CD4-positive, alpha-beta T cell treated with Interleukin-15 for 1 hour (primary cell): ENCODE data around the gene LTK.

Experiments used
- DNase-seq: peaks from one replicate; pipeline ENCODE4 v3.0.0-alpha.2; 2020

The LTK gene

DNA sequence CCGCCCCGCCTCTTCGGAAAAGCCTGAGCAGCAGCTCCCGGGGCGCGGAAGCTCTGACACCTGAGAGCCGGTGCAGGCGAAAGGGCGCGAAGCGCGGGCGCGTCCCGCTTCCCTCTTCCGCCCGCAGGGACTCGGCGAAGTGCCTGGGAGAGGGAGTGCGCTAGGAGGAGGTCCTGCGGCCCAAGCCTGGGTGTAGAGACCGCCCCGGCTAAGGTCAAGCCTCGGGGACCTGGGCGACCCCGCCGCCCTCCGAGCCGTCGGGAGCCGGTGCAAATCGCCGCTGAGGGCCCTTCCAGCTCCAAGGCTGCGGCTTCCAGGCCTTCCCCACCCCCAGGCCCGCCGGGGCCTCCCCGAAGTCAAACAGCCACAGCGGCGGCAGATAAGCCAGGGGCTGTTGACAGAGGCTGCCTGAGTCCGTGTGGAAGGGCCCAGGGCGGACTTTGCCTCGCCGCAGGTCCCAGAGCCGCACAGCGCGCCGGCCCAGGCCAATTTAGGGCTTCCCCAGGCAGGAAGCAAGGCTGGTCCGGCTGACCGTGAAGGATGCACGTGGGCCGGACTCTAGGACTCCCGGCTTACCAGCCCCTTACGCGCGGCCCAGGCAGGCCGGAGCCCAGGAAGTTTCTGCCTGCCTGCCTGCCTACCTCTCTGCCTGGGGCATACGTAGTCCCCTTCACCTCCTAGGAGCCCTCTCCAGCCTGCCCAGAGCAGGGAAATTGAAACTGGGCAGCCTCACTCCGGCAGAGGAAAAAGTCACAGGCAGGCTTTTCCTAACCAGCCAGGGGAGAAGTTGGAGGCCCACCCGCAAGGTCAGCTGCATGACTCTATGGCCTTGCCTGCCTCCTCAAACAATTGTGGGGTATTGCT lies 17.7 kb downstream of the LTK start:
- DNase-seq: no peak

DNA sequence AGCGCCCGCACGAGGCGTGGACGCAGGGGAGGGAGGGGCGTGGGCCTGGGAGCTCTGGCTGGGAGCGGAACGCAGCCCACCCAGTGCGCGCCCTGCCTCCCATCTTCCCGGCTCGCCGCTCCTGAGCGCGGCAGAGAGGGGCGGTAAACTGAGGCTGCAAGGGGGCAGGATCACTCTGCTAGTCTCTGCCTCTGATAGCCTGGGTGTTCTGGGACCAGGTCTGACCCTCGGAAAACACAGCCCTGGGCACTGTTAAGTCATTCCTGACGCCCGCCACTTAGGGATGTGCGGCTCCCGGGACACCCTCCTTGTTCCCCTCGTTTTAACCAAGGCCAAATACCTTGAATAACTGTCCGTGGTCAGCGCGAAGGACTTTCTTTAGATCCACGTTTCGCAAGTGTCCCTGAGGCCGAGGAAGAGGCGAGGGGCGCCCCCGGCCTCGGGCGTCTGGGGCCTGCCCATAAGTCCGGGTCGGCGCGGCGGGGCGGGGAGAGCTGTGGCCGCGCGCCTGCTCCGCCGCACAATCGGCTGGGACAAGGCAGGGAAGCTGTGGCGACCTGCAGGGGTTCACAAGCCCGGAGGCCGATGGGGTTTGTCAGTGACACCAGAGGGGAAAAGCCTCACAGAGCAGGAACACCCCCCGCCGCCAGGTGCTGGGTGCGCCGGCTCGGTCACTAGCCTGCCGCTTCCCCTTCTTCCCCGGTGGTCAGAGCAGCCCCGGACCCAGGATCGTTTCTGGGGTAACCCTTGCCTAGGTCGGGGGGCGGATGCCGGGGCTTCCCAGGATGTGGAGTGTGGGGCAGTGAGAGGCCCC lies 18.5 kb downstream of the LTK start:
- peak; percentile 33 for DNase-seq

DNA sequence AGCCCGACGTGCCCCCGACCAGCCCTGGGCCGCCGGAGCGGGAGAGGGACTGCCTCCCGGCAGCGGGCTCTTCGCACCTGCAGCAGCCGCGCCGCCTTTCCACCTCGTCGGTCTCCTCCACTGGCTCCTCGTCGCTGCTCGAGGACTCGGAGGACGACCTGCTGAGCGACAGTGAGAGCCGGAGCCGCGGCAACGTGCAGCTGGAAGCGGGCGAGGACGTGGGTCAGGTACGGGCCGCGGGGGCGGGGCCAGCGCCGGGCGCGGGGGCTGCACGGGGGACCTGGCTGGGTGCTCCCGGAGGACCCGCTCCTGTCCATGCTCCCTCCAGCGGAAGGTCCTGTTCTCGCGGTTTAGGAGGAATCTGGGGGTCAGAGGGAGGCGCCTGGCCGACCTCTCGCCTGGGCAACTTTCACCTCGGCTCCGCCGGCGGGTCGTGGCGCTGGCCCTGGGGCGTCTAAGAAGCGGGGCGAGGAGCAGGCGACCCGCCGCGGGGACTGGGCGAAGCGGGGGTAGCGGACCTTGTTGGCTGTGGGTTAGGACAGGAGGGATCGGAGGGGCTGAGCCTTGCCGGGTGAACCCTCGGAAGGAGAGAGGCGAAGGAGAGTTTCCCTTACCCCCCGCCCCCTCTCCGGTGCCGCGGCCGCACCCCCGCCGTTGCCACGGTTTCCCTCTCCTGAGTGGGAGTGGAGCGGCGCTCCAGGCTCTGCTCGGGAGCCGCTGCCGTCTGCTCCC lies 19.3 kb downstream of the LTK start:
- DNase-seq: peak; percentile 22

DNA sequence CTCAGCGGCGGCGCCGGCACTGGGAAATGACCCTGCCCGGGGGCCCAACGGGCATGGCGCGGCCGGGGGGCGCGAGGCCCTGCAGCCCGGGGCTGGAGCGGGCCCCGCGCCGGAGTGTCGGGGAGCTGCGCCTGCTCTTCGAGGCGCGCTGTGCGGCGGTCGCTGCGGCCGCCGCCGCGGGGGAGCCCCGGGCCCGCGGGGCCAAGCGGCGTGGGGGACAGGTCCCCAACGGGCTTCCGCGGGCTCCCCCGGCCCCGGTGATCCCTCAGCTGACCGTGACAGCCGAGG lies 19.8 kb downstream of the LTK start:
- DNase-seq: no peak

DNA sequence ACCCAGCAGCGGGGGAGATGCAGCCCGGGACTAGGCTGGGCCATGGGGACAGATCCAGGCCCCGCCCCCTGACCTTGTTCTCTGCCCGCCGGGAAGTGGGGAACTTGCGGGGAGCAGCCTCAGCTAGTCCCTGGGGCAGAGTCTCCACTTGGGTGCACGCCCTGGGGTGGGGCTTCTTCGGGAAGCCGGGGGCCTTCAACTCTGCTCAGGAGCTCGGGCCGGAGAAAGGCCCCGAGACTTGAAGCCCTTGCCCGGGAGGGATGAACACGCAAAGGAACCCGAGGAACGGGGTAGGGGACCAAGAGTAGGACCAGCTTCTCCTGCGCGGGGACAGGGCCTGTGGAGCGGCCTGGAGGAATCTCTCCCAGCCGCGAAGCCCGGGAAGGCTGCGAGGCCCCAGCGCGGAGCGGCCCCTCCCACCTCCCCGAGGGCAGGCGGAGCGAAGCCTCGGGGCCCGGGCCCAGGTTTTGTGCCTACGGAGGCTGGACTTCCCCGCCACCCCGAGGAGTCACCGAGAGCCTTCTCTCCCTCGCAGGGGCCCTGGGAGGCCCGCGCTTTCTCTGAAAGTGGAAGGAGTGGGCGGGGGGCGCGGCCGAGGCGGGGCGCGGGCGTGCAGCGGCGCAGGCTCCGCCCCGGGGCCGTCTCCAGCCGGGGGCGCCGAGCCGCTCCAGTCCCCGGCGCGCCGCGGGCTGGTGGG lies 20.3 kb downstream of the LTK start, which contains the start of gene ITPKA:
TSS of gene ITPKA (plus strand) at position 670 of the 697 bp plus-strand sequence. CDS start 54 bp downstream, outside the sequence.
- DNase-seq: peak; percentile 73

DNA sequence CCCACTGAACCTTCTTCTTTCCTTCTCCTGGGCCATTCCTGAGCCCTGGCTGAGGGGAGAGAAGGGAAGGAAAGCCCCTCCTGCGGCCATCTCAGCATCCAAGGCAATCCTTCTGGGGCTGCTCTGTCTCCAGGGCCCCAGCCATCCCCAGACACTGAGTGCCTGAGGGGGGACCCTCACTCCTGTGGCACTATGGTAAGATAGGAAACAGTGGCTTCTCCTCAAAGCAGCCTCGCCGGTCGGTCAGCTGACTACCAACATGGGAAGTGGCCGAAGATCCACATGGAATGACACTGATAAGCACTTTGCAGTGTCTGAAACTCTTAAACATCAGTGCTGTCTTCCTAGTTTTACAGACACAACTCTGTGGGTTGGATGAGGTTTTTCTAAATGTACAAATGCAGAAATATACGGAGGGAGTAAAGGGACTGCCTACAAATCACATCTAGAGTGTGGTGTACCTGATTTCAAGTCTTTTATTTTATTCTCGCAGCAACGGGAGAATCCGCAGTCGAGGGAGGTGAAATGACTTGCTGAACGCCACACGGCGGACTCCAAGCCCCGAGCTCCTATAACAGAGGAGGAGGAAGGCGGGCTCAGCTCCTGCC lies 20.9 kb downstream of the LTK start:
- DNase-seq: no peak

GRCh38 chr15:41491889-41492288 lies 21.7 kb downstream of the LTK start:
- no peak for DNase-seq

GRCh38 chr15:41490355-41490754 lies 23.3 kb downstream of the LTK start:
- no peak for DNase-seq

DNA sequence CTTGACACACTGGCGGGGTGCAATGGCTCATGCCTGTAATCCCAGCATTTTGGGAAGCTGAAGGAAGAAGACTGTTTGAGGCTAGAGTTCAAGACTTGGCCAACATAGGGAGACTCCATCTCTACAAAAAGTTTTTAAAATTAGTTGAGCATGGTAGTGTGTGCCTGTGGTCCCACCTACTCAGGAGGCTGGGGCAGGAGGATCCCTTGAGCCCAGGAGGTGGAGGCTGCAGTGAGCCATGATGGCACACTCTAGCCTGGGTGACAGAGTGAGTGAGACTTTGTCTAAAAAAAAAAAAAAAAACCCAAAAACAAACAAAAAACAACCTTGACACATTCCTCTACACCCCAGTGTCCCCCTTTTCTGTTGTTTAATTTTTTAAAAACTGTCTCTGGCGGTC lies 24.0 kb downstream of the LTK start:
- no peak for DNase-seq

GRCh38 chr15:41487802-41488201 lies 25.8 kb downstream of the LTK start:
- no peak for DNase-seq

GRCh38 chr15:41487381-41487780 lies 26.2 kb downstream of the LTK start:
- no peak for DNase-seq

DNA sequence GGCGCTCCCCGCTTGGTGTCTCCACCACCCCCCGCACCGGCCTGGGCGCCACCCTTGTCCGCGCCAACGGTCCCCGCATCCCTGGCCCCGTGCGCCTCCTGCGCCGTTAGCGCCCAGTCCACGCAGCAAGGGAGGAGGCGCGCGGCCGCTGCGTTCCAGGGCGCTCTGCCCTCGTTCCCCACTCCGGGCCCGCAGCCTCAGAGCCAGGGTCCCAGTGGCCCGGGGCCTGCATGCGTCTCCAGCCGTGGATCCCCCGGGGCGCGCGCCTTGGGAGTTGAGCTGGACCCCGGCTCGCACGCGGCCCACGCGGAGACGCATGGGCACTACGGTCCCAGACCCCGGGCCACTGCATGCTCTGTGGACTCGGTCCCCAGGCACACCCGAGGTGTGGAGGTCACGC lies 27.3 kb downstream of the LTK start:
- no peak for DNase-seq

DNA sequence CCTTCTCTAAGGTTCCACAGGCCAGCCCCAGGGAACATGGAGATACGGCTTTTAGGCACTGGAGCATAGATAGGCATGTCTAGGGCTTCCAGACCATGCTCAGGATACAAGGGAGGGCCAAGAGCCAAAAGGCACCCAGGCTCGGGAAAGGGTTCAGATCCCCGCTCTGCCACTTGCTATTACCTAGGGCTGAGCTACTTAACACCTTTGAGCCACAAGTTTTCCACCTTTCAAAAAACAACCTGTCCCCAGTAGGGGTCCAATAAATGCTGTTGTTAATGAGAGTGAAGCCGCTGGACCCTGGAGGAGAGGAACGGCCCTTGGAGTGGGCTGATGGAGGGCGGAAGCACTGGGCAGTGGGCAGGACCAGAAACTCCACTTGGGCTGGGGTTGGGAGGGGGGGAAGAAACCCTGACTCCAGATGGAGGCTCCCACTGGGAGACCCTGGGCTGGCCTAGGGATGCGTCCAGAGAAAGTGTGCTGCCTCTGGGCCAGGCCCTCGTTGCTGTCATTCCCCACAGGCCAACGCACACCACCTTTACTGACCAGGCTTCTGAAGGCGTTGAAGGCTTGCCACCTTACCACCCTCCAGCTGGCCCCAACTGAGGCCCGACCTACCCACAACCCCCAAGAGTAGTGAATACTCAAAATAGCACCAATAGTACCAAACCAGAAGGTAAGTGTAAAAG lies 28.5 kb downstream of the LTK start:
- DNase-seq: no peak

DNA sequence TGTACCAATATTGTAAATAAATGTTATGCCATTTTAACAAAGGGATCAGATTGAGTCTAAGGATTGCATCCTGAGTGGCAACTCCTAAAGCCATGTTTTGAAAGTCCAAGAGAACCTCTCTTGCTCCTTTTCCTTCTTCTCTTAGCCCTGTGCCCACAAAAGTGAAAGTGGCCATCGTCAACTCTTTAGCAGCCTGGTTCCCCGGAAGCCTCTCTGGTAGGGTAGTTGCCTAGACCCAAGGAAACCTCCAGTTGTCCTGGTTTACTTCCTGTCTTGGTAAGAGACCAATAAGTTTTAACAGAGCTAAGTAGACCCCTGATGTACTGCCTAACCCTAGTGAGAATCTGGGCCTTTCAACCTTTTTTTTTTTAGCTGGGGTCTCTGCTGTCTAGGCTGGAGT lies 30.1 kb downstream of the LTK start:
- DNase-seq: no peak

DNA sequence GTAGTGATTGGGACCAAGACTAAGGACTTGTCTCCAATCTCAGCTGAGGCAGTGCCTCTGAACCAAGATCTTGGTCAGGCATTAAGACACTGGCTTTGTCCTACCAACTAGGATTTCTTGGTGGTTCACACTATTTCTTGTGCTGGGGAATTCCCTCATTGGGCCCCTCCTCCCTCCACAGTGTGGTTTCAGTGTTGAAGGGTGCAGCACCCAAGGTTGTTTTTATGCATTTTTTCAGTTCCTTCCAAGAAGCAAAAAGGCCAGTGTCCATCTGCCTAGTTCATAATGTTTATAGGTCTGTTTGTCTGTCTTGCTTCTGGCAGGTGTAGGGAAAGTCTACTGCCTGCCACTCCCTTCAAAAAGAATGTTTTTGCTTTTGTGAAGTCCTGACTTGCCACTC lies 30.5 kb downstream of the LTK start:
- no peak for DNase-seq

DNA sequence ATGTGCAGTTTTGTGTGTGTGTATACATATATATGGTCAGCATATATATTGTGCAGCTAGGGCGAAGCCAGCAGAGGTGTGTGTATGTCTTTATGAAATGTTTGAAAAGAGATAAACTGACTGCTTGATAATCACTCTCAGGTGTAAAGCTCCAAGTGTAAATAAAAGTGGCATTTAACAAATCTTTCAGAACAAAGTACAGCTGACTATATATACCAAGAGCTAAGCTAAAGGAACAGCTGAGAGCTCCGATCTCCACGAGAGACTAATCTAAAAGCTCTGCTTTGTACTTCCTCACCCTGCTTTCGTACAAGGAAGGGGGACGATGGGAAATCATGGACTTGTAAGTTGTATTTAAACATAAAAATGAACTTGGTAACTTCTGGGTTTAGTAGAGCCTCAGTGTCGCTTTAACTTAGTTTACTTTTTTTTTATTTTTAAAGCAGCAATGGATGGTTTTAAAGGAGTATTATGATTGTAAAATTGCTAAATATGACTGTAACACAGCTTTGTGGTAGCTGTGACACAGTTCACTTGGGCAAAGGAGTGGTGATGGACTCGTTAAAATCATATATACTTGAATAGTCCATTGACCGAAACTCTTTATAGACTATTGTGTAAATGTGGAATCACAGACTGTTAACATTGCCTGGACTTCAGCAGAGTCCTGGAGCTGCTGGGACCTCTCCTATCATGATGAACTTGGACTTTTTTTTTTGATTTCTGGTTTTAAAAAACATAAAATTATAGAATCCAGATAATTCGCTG lies 31.3 kb downstream of the LTK start:
- DNase-seq: no peak

GRCh38 chr15:41480396-41481140 lies 33.1 kb downstream of the LTK start:
- no peak for DNase-seq

- DNase-seq: no peak
Observed at GRCh38 chr15:41476416-41477048, 37.1 kb downstream of the LTK start.

DNA sequence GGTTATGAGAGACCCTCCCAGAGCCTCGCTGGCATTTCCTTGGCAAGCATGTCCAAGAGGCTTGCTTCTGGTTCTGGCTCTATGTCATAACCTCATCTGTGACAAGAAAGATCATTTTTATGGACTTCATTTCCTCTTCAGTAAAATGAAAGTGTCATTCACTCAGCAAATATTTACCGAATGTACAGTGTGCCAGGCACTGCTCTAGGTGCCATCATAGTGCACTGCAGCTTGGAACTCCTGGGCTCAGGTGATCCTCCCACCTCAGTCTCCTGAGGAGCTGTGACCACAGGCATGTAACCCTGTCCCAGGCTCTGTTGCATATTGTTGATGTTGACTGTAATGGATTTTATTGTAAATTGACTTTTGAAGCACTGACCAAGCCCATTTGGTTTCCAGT lies 38.7 kb downstream of the LTK start:
- no peak for DNase-seq

GRCh38 chr15:41474436-41474835 lies 39.2 kb downstream of the LTK start:
- no peak for DNase-seq
